GM23248 (cell line): ENCODE data around the gene COL8A1.

Experiments used
- EZH2 ChIP-seq: fragments of 200-600 bp; sonication (generic); IDR thresholded peaks from 2 replicates; pipeline ENCODE4 v1.6.1; 2018; ENCODE audit warnings: antibody characterized with exemption, mild to moderate bottlenecking; ENCODE audit not compliant: insufficient read depth, poor library complexity, severe bottlenecking
- EZH2phosphoT487 ChIP-seq: fragments of 200-600 bp; sonication (generic); IDR thresholded peaks from 2 replicates; pipeline ENCODE4 v1.6.1; 2018; ENCODE audit warnings: antibody characterized with exemption, moderate library complexity, mild to moderate bottlenecking, low read depth; ENCODE audit not compliant: insufficient read depth

- TF ChIP-seq EZH2 (no peak), EZH2phosphoT487 (no peak)
These were observed 19.9 kb downstream of the COL8A1 start for GRCh38 chr3:99658274-99658673.
